Smooth muscle cell (in vitro differentiated cells): ENCODE measurements around the gene SRP14. TPM values are rescaled to one million over a fixed set of nuclear protein-coding genes. Genes with fewer than 3 reads are reported as not detected.
A peak's percentile ranks its signal among the peaks of the same experiment; 100 is the strongest.

Experiments
- DNase-seq: peaks from one replicate; lab custom pipeline; 2025; ENCODE audit not compliant: unreplicated experiment; lab: John Stamatoyannopoulos, UW
- H2AFZ ChIP-seq: fragments of 200-600 bp; sonication (generic); 2 replicates; pipeline ENCODE4 v1.6.0; 2016; ENCODE audit warnings: antibody characterized with exemption, low read depth, mild to moderate bottlenecking
- H3F3A ChIP-seq: fragments of 200-600 bp; sonication (generic); 2 replicates; pipeline ENCODE4 v1.6.0; 2017; ENCODE audit warnings: antibody characterized with exemption, low read depth
- H3K27ac ChIP-seq: fragments of 200-600 bp; sonication (generic); 2 replicates; pipeline ENCODE4 v1.5.1; 2016; ENCODE audit warnings: low read depth, mild to moderate bottlenecking
- H3K27me3 ChIP-seq: fragments of 200-600 bp; sonication (generic); 2 replicates; pipeline ENCODE4 v1.6.1; 2016; ENCODE audit warnings: low read depth, mild to moderate bottlenecking
- H3K36me3 ChIP-seq: fragments of 200-600 bp; sonication (generic); 2 replicates; pipeline ENCODE4 v1.5.1; 2016; ENCODE audit warnings: low read depth
- H3K4me1 ChIP-seq: fragments of 200-600 bp; sonication (generic); 2 replicates; pipeline ENCODE4 v1.5.1; 2016; ENCODE audit warnings: low read depth
- H3K4me2 ChIP-seq: fragments of 200-600 bp; sonication (generic); 2 replicates; pipeline ENCODE4 v1.6.0; 2016; ENCODE audit warnings: mild to moderate bottlenecking
- H3K4me3 ChIP-seq: fragments of 200-600 bp; sonication (generic); 2 replicates; pipeline ENCODE4 v1.5.1; 2016; ENCODE audit warnings: mild to moderate bottlenecking
- H3K79me2 ChIP-seq: fragments of 200-600 bp; sonication (generic); 2 replicates; pipeline ENCODE4 v1.6.0; 2016; ENCODE audit warnings: low read depth, mild to moderate bottlenecking
- H3K9ac ChIP-seq: fragments of 200-600 bp; sonication (generic); 2 replicates; pipeline ENCODE4 v1.6.0; 2016; ENCODE audit warnings: low read depth
- H3K9me3 ChIP-seq: fragments of 200-600 bp; sonication (generic); replicated peaks from 2 replicates; pipeline ENCODE4 v1.5.1; 2016; ENCODE audit warnings: low read depth
- H4K20me1 ChIP-seq: fragments of 200-600 bp; sonication (generic); 2 replicates; pipeline ENCODE4 v1.6.0; 2016; ENCODE audit warnings: low read depth
- WGBS: methylation state at CpG from one replicate; pipeline ENCODE4 v1.1.7; 2016; ENCODE audit warnings: low lambda C conversion rate; 5-methylcytosine and 5-hydroxymethylcytosine counted together
- polyA plus RNA-seq: library from polyadenylated mRNA; unstranded; fragments of >200 nt; fragmentation: Nextera tagmentation; extraction: Ambion mirVana; gene quantifications from 2 replicates; pipeline ENCODE4 v1.2.1, GENCODE V29; 2016
- total RNA-seq: library from RNA; depleted of rRNA; stranded (reverse); fragments of >200 nt; gene quantifications from 2 replicates; pipeline ENCODE4 v1.2.3, GENCODE V29; 2014
- TF ChIP-seq, protein P1 (sequence below): fragments of 200-600 bp; sonication (generic); IDR thresholded peaks from 2 replicates; pipeline ENCODE4 v1.5.1; 2017; ENCODE audit warnings: borderline replicate concordance, mild to moderate bottlenecking, antibody characterized with exemption; ENCODE audit not compliant: insufficient read depth, poor library complexity, severe bottlenecking

SRP14 gene
- total and polyA plus RNA-seq, 2 experiments from 2014 or later, result 307 to 726 TPM

DNA sequence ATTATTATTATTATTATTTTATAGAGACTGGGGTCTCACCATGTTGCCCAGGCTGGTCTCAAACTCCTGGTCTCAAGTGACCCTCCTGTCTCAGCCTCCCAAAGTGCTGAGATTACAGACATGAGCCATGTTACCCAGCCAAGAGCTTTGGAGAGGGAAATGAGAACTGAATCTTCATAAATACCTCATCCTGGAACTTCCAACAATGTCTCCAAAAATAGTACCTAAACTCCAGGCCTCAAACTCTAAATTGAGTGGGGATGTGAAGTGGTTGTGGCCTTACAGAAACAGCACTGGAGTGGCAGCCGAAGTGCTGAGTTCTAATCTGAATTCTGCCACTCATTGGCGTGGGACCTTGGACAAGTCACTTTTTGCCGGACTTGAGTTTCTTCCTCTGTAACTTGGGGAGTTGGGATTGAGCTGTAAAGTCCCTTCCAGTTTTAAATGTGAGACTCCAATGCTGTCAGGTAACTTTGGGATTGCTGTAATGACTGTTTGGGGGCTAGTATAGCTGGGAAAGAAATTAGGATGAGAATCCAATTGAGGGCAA, 10.0 kb upstream of the SRP14 start:
- no peak for DNase-seq
- no peaks in the 10 kb centered on the region for H3K36me3 ChIP-seq
- H3K9ac ChIP-seq, result no peak overlapping the region
- H3F3A ChIP-seq, result peaks cover 7% of the 10 kb centered on the region
- no peaks in the 10 kb centered on the region for H4K20me1 ChIP-seq
- H3K4me2 ChIP-seq, result no peak overlapping the region
- H2AFZ ChIP-seq, result no peak overlapping the region
- H3K27ac ChIP-seq, result no peak overlapping the region
- H3K9me3 ChIP-seq, result no peaks in the 10 kb centered on the region
- peaks cover 9% of the 10 kb centered on the region for H3K4me1 ChIP-seq
- H3K79me2 ChIP-seq, result no peaks in the 10 kb centered on the region
- TF ChIP-seq, protein P1, sequence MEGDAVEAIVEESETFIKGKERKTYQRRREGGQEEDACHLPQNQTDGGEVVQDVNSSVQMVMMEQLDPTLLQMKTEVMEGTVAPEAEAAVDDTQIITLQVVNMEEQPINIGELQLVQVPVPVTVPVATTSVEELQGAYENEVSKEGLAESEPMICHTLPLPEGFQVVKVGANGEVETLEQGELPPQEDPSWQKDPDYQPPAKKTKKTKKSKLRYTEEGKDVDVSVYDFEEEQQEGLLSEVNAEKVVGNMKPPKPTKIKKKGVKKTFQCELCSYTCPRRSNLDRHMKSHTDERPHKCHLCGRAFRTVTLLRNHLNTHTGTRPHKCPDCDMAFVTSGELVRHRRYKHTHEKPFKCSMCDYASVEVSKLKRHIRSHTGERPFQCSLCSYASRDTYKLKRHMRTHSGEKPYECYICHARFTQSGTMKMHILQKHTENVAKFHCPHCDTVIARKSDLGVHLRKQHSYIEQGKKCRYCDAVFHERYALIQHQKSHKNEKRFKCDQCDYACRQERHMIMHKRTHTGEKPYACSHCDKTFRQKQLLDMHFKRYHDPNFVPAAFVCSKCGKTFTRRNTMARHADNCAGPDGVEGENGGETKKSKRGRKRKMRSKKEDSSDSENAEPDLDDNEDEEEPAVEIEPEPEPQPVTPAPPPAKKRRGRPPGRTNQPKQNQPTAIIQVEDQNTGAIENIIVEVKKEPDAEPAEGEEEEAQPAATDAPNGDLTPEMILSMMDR, result no peak
- no peak overlapping the region for H3K4me3 ChIP-seq
- H3K27me3 ChIP-seq, result no peaks in the 10 kb centered on the region
- 96% methylated on average over 3 of the region's 3 CpGs for WGBS

DNA sequence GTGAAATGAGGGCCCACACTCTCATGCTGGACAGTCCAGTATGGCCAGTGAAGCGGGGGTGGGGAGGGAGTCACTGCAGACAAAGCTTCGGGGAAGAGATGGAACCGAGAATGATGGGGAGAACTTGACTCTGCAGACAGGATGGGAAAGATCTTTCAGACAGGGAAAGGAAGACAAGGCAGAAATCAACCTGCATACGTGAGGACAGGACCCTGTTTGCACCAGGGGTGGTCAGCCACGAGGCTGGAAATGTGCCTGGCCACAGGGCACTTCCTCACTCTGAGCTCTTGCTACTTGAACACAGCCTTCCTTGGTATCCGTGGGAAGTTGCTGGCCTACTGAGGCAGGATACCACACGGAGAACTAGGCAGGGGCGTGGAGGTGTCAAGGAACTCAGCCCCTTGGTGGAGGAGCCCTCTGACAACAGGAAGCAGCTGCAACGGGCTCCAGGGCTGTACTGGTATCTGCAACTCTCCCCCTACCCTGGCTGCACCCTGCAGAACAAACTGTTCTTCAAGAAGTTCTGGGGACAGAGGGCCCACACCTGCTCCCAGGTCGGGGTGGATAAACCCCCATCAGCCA, 9.3 kb upstream of the SRP14 start:
- no peak overlapping the region for H3K4me2 ChIP-seq
- no peak overlapping the region for H3K4me3 ChIP-seq
- H3K9ac ChIP-seq, result no peak overlapping the region
- H2AFZ ChIP-seq, result peak overlapping the region; percentile 41
- no peaks in the 10 kb centered on the region for H3K79me2 ChIP-seq
- H4K20me1 ChIP-seq, result no peaks in the 10 kb centered on the region
- TF ChIP-seq, protein P1, result no peak
- H3F3A ChIP-seq, result peaks cover 9% of the 10 kb centered on the region
- H3K27me3 ChIP-seq, result no peaks in the 10 kb centered on the region
- peak overlapping the region; percentile 66 for H3K27ac ChIP-seq
- 75% methylated on average over 10 of the region's 10 CpGs for WGBS
- H3K4me1 ChIP-seq, result peaks cover 9% of the 10 kb centered on the region
- H3K36me3 ChIP-seq, result no peaks in the 10 kb centered on the region
- no peak for DNase-seq
- H3K9me3 ChIP-seq, result no peaks in the 10 kb centered on the region

DNA sequence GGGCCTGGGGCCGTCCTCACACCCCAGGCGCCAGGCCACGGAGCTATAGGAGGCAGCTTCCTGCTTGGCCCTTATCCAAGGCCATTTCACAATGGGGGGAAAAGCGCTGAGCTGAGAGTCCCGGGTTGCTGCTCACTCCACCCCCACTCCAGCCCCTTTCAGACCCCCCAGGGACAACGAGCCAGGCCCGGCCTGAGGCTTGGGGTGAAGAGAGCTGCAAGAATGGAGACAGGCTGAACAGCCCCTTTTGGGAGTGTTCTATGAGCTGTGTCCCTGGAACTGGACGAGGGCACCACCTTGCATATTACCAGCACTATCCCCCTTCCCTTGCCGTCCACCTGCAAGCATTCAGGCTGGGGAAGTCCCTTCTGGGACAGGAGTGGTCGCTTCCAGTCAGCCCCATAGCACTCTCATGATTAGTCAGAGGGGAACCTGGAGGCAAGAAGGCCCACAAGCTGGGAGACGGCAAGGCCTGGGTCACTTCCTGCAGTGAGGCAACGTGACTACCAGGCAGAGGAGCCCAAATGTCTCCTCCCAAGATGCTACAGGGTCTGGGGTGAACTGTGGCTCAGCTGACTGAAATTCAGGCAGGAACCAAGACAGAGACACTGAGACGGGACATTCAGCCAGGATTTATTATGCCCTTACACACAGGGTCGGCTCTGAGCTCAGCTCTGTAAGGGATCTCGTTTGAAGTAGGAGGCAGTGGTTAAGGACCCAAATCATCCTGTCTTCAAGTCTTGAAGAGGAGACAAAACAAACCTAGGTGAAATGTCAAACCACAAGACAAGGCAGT, 8.6 kb upstream of the SRP14 start:
- H3K27me3 ChIP-seq, result no peaks in the 10 kb centered on the region
- no peaks in the 10 kb centered on the region for H3K36me3 ChIP-seq
- H3F3A ChIP-seq, result peaks cover 9% of the 10 kb centered on the region
- H3K27ac ChIP-seq, result peak overlapping the region; percentile 66
- H3K9me3 ChIP-seq, result no peaks in the 10 kb centered on the region
- 43% methylated on average over 15 of the region's 15 CpGs for WGBS
- peaks cover 9% of the 10 kb centered on the region for H3K4me1 ChIP-seq
- no peaks in the 10 kb centered on the region for H3K79me2 ChIP-seq
- no peak overlapping the region for H3K4me3 ChIP-seq
- no peaks in the 10 kb centered on the region for H4K20me1 ChIP-seq
- no peak for DNase-seq
- no peak overlapping the region for H3K9ac ChIP-seq
- H3K4me2 ChIP-seq, result no peak overlapping the region
- TF ChIP-seq, protein P1, result no peak
- peak overlapping the region; percentile 41 for H2AFZ ChIP-seq
